Upper lobe of left lung (tissue), 4 donors: ENCODE data around the gene FRMD3.

Source experiments
- CTCF ChIP-seq, 6 experiments: fragments of 450-650 bp in 4 of 6; fragments of 200-600 bp in 2 of 6; sonication (generic) in 2 of 6; IDR thresholded peaks; one replicate each; pipeline ENCODE4 v1.5.1; 2016 to 2019; ENCODE audit warnings: antibody characterized with exemption in 6 of 6
- POLR2A ChIP-seq, 4 donors: fragments of 450-650 bp; IDR thresholded peaks; one replicate each; pipeline ENCODE4 v1.5.1; 2016 to 2017; ENCODE audit warnings: antibody characterized with exemption in 4 of 4, mild to moderate bottlenecking in 2 of 4
- POLR2AphosphoS5 ChIP-seq, 2 donors: sonication (generic); formaldehyde crosslinking; IDR thresholded peaks; one replicate each; pipeline ENCODE4 v1.5.1; 2017; ENCODE audit warnings: antibody characterized with exemption in 2 of 2

GRCh38 chr9:83497441-83497840 lies 40.8 kb downstream of the FRMD3 start:
- TF ChIP-seq POLR2A (IDR thresholded peaks at IDR 0.05) (no peak), CTCF (IDR thresholded peaks at IDR 0.05) (no peak), POLR2AphosphoS5 (IDR thresholded peaks at IDR 0.05) (no peak)
